Glutamatergic neuron (in vitro differentiated cells): ENCODE measurements around the gene RMDN3. TPM values are rescaled to one million over a fixed set of nuclear protein-coding genes. Genes with fewer than 3 reads are reported as not detected.
A peak's percentile ranks its signal among the peaks of the same experiment; 100 is the strongest.

ENCODE experiments used
- DNase-seq: peaks from one replicate; pipeline ENCODE4 v3.0.0; 2022
- H3K27ac Mint-ChIP-seq: one replicate; pipeline ENCODE4 v1.8.0; 2020; ENCODE audit warnings: mild to moderate bottlenecking, mixed read lengths, inconsistent platforms; ENCODE audit not compliant: unreplicated experiment
- H3K27me3 Mint-ChIP-seq: one replicate; pipeline ENCODE4 v1.8.0; 2020; ENCODE audit warnings: mild to moderate bottlenecking, moderate library complexity, mixed read lengths, inconsistent platforms; ENCODE audit not compliant: unreplicated experiment
- H3K36me3 Mint-ChIP-seq: one replicate; pipeline ENCODE4 v1.8.0; 2020; ENCODE audit warnings: mild to moderate bottlenecking, mixed read lengths, inconsistent platforms; ENCODE audit not compliant: unreplicated experiment
- H3K4me1 Mint-ChIP-seq: one replicate; pipeline ENCODE4 v1.8.0; 2020; ENCODE audit warnings: mild to moderate bottlenecking, low read depth, mixed read lengths, inconsistent platforms; ENCODE audit not compliant: unreplicated experiment
- H3K4me3 Mint-ChIP-seq: one replicate; pipeline ENCODE4 v1.8.0; 2020; ENCODE audit warnings: mild to moderate bottlenecking, mixed read lengths, inconsistent platforms; ENCODE audit not compliant: unreplicated experiment
- H3K9me3 Mint-ChIP-seq: one replicate; pipeline ENCODE4 v1.8.0; 2020; ENCODE audit warnings: mild to moderate bottlenecking, moderate library complexity, mixed read lengths, inconsistent platforms; ENCODE audit not compliant: unreplicated experiment
- total RNA-seq: library from RNA; stranded (reverse); fragmentation: NEBNext Ultra II Directional; extraction: Animal tissue kit (Norgen Biotek cat#: 25700); gene quantifications from one replicate; pipeline ENCODE4 v1.2.1, GENCODE V29; 2021; ENCODE audit not compliant: unreplicated experiment
- TF ChIP-seq, protein P1 (sequence below): fragments of 200-600 bp; sonication (generic); IDR thresholded peaks from one replicate; pipeline ENCODE4 v1.5.0; 2021; ENCODE audit not compliant: partially characterized antibody, unreplicated experiment

RMDN3 gene
- total RNA-seq, 1 donor from 2014 or later = 37.1 TPM

DNA sequence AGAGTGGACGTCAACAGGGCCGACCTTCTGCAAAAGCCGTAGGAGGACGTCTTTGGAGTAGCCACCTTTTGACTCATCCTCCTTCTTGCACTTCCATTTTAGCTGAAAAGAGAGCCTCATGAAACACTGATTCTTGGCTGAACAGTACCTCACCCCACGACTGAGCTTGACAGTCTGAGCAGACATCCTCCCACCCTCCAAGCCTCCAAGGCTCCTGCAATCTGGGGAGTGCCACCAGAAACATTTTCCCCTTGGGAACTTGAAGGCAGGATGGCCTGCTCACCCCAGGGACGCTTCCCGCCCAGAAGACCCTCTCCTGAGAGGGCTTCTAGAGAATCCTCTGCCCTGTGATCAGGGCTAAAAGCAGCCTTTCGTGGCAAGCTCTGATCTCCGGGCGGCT, 20.0 kb upstream of the RMDN3 start:
- no peak overlapping the region for H3K27ac Mint-ChIP-seq

DNA sequence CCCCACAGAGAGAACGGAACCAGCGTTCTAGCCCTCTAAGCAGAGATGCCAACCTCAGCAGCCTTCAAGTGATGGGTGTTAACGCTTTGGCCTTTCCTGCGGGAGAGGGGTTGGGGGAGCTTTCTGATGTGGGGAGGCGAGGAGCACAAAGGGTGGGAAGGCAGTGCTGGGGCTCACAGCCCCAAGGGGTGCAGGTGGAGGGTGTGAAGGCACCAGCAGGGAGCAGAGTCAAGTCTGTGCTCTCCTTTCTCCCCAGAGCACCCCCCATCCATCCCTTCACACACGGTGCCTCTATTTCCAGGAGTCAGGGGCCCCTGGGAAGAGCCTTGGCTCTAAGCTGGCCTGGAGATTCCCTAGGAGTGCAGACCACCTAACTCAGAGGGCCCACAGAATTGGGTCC, 18.8 kb upstream of the RMDN3 start:
- Mint-ChIP-seq H3K27me3 (peaks cover 7% of the 10 kb centered on the region), H3K36me3 (no peaks in the 10 kb centered on the region), H3K4me3 (no peak overlapping the region), H3K9me3 (peaks cover 4% of the 10 kb centered on the region), H3K27ac (no peak overlapping the region), H3K4me1 (peaks cover 23% of the 10 kb centered on the region)
- TF ChIP-seq, protein P1, sequence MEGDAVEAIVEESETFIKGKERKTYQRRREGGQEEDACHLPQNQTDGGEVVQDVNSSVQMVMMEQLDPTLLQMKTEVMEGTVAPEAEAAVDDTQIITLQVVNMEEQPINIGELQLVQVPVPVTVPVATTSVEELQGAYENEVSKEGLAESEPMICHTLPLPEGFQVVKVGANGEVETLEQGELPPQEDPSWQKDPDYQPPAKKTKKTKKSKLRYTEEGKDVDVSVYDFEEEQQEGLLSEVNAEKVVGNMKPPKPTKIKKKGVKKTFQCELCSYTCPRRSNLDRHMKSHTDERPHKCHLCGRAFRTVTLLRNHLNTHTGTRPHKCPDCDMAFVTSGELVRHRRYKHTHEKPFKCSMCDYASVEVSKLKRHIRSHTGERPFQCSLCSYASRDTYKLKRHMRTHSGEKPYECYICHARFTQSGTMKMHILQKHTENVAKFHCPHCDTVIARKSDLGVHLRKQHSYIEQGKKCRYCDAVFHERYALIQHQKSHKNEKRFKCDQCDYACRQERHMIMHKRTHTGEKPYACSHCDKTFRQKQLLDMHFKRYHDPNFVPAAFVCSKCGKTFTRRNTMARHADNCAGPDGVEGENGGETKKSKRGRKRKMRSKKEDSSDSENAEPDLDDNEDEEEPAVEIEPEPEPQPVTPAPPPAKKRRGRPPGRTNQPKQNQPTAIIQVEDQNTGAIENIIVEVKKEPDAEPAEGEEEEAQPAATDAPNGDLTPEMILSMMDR = no peak
- DNase-seq = no peak

More for the DNA sequence above, 20.0 kb upstream of the RMDN3 start:
- H3K36me3 Mint-ChIP-seq = no peaks in the 10 kb centered on the region
- TF ChIP-seq, protein P1 = no peak
- no peak overlapping the region for H3K4me3 Mint-ChIP-seq
- H3K4me1 Mint-ChIP-seq = peaks cover 15% of the 10 kb centered on the region
- no peak for DNase-seq
- peaks cover 4% of the 10 kb centered on the region for H3K9me3 Mint-ChIP-seq
- H3K27me3 Mint-ChIP-seq = peaks cover 7% of the 10 kb centered on the region

DNA sequence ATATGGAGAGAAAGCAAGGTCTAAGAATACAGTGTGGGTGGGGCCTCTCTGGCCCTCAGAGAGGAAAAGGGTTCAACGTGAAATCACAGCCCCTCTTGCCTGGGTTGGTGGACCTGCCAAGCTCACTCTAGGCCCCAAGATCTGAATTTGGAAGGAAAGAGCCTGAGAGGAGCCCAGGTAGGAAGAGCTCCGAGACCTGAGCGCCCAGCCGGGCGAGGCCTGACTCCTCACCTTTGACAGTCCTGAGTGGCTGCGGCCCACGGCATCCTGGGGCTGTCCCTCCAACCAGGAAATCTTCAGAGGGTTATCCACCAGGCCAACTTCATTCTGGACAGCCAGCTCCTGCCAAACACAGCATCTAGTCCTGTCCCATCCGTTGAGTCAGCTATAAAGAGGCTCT, 18.4 kb upstream of the RMDN3 start:
- Mint-ChIP-seq H3K4me1 (peaks cover 26% of the 10 kb centered on the region), H3K27ac (no peak overlapping the region), H3K4me3 (no peak overlapping the region)

DNA sequence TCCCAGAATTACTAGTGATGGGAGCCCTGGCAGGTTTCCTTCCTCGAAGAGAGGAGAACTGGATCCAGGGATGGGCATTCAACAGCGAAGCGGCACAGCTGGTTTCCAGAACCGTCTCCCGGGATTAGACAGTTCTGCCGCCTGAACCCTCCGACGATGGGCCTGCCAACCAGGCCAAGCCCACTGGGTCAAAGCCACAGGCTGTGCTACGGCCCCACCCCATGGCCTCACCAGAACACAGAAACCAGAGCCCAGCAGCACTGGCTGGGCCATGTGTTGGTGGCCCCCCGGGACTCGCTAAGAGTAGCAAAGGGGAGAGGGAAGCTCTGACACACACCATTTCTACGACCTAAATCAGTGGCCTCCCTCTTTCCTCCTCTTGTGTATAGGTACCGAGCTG, 17.0 kb upstream of the RMDN3 start:
- no peak overlapping the region for H3K4me3 Mint-ChIP-seq
- no peak for DNase-seq
- H3K36me3 Mint-ChIP-seq = no peaks in the 10 kb centered on the region
- peaks cover 7% of the 10 kb centered on the region for H3K27me3 Mint-ChIP-seq
- H3K27ac Mint-ChIP-seq = peak overlapping the region; percentile 71
- peaks cover 4% of the 10 kb centered on the region for H3K9me3 Mint-ChIP-seq
- TF ChIP-seq, protein P1 = no peak
- H3K4me1 Mint-ChIP-seq = peaks cover 28% of the 10 kb centered on the region

More for the DNA sequence above, 18.4 kb upstream of the RMDN3 start:
- no peak for DNase-seq
- Mint-ChIP-seq H3K36me3 (no peaks in the 10 kb centered on the region), H3K27me3 (peaks cover 7% of the 10 kb centered on the region), H3K9me3 (peaks cover 4% of the 10 kb centered on the region)
- TF ChIP-seq, protein P1 = no peak

DNA sequence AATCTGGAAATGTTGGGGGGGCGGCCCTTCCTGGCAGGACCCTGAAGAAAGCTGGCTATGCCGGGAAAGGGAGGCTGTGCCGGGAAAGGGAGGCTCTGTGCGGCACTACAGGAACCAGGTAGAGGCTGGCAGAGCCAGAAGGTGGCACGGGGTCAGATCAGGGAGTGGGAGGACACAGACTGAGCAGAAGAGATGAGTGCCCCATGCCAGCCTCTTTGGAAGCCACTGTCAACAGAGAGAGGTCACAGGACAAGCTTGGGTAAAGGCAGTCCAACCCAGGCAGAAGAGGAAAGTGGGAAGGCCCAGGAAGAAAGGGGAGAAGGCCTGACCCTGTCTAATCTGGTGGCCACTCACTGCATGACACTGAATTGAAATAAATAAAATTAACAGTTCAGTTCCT, 16.2 kb upstream of the RMDN3 start:
- DNase-seq = no peak
- Mint-ChIP-seq H3K9me3 (peaks cover 4% of the 10 kb centered on the region), H3K36me3 (no peaks in the 10 kb centered on the region), H3K27ac (peak overlapping the region; percentile 68), H3K4me1 (peaks cover 31% of the 10 kb centered on the region), H3K4me3 (peak overlapping the region; percentile 46), H3K27me3 (peaks cover 9% of the 10 kb centered on the region)
- TF ChIP-seq, protein P1 = no peak
